Activated CD8-positive, alpha-beta memory T cell treated with anti-CD3 and anti-CD28 coated beads, Interleukin-2, amount 50 U/mL, for 24 hours (primary cell): ENCODE results near the gene C11orf16.
"Not testable (repeated sequence)": the region's sequence is repeated elsewhere in the genome, so short reads cannot be mapped to it uniquely, and the experiment has no call there.

Source experiments
- DNase-seq: peaks from one replicate; pipeline ENCODE4 v3.0.0-alpha.2; 2020; ENCODE audit errors: extremely low read depth

The C11orf16 gene

DNA sequence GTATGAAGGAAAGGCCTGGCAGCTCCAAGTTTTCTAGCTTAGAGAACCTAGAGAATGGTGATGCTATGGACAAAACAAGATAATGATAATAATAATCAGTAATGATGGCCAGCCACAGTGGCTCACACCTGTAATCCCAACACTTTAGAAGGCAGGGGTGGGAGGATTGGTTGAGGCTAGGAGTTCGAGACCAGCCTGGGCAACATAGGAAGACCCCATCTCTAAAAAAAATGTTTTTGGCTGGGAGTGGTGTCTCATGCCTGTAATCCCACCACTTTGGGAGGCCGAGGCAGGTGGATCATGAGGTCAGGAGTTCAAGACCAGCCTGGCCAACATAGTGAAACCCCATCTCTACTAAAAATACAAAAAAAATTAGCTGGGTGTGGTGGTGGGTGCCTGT lies 3.0 kb upstream of the C11orf16 start:
- DNase-seq, result not testable (repeated sequence)

- no peak for DNase-seq
These were observed 2.2 kb upstream of the C11orf16 start for GRCh38 chr11:8934742-8935488.

- no peak for DNase-seq
These were observed 1.2 kb upstream of the C11orf16 start for GRCh38 chr11:8933931-8934330.

GRCh38 chr11:8930456-8931175 lies 2.1 kb downstream of the C11orf16 start:
- no peak for DNase-seq

DNA sequence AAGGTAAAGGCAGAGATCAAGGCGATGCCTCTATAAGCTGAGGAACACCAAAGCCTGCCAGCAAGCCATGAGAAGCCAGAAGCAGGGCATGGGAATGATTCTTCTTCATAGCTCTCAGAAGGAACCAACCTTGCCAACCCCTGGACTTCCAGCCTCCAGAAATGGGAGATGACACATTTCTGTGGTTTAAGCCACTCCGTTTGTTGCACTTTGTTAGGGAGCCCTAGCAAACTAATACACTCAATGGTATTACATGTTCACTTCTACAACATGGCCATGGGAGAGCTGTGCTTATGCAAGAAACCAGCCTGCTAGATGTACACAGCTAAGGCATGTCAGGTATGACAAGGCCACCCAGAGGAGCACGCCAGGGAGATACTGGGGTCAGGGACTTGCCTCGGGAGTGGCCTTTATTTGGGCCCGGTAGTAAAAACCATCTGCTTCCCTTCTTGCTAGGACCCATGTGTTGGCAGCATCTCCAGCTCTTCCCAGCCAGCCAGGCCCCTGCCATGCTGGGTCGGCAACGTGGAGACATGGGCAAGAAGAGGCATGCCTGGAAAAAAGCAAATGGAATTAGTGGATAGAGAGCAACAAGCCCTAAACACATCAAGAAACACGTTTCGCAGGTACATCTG lies 3.6 kb downstream of the C11orf16 start:
- no peak for DNase-seq

GRCh38 chr11:8928205-8928604 lies 4.5 kb downstream of the C11orf16 start:
- DNase-seq, result no peak

DNA sequence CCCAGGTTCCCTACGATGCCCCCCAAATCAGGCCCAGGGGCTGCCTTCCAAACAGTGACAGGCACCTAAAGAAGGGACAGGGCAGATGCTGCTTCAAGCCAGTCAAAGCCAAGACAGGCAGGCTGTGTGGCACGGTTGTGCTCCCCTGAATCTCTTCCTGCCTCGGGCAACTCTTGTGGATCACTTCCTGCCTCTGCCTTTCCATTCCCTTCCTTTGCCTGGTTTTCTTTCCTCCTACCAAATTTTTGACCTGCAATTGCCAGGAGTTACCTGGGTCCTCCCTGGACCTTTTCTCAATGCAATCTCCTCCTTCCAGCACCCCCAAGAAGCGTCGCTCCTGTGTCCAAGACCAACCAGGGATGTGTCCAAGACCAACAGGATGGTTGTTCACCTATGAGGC lies 5.5 kb downstream of the C11orf16 start:
- no peak for DNase-seq

GRCh38 chr11:8926236-8926635 lies 6.5 kb downstream of the C11orf16 start:
- no peak for DNase-seq

- no peak for DNase-seq
These were observed 7.0 kb downstream of the C11orf16 start for GRCh38 chr11:8925711-8926110.

DNA sequence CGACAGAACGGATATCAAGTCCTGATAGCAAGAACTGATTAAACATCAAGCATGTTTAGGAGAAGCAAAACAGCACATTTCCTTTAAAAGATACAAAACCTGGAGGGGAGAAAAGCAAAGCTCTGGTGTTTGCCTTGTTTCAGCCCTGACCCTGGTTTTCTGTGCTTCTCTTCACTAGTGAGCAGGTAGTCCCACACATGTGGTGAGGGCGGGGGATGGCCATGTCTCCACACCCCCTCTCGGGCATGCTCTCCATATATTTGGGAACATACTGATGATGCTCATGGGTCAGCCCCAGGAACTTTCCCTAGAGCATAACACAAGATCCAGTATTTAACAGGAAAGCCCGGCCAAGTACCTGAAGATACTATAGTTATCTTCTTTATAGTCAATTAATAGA lies 10.1 kb downstream of the C11orf16 start:
- no peak for DNase-seq

DNA sequence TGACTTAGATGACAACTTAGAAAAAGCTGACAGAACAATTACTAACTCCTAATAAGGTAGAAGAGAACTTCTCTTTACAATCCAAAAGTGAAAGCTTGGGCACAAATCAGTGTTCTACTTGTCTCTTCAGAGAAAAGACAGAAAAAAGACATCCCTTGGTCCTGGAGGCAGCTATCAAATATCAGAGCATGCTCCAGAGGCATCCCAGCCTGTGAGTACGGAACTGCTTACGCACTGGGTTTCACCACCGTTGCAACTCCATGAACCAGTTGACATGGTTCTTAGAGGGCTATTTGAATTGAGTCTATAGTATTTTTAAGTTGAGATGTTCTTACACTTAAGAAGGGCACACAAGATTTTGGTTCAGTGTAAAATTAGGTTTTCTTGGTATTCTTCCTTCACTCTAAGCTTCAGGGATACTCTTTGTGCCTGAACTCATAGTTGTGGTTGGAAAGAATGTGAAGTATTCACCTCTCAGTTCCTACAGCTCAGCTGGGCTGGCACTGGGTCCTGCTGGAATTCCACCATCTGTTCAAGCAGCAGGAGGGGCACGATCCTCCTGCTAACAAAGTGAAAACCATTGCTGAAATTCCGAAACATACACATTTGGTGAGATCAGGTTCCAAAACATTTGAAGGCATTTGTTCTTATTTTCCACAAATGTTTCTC lies 15.5 kb downstream of the C11orf16 start:
- no peak for DNase-seq

GRCh38 chr11:8914661-8915018 lies 18.1 kb downstream of the C11orf16 start:
- DNase-seq, result no peak

DNA sequence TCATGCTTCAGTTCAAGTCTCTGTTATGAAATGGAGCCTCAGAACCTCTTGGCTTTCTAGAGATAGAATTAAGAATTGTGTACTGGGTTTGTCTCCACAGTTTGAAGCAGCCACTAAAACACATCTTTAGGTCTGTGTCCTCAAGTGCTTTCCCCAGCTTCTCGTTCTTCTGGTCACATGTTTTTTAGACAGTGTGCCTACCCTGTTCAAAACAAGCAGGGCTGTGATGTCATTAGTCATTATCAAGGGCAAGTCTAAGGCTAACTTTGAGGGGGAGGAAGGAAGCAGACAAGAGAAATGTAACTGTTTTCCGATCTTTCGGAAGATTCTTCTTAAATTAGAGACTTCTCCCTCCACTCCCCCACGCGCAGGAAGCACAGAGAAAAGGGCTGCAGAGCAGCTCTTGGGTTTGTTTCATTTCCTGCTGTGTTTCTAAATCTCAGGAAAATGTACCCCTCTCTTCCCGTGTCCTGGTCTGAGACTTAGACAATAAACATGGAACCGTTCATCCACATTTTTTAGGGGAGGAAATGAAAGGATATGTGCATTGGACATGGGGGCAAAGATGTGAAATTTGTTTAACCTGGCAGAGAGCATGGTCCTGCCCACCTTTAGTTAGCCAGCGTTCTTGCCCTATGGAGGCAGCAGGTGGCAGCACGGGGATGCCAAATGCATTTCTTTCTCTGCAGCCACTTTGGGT lies 18.6 kb downstream of the C11orf16 start:
- no peak for DNase-seq

DNA sequence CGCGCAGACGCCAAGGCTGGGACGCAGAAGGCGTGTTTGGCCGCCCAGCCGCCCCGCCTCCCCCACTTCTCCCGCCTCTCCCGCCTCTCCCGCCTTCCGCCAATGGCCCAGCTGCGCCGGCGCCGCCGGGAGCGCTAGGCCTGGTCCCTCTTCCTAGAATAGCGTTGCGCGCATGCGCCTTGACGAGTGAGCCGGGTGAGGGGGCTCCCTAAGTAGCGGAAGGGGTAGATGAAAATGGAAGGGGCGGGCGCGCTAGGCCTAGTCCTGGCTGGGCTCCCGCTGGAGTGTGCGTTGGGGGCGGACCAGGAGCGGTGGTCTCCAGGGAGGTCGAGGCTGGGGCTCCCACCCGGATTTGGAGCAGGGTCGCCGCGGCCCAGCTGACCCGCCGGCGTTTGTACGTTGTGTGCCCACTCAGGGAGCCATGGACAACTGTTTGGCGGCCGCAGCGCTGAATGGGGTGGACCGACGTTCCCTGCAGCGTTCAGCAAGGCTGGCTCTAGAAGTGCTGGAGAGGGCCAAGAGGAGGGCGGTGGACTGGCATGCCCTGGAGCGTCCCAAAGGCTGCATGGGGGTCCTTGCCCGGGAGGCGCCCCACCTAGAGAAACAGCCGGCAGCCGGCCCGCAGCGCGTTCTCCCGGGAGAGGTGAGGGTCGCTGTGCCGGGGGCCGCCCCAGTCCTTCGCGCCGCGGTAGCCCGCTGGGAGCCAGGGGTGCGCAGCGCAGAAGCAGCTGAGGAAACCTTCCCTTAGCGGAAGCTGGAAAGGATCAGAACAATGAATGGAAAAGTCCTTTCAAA lies 21.5 kb downstream of the C11orf16 start, which contains the start of gene AKIP1:
Gene AKIP1 (plus strand): TSS at position 161 of the 795 bp plus-strand sequence. CDS start 261 bp downstream, at position 422.
- DNase-seq, result peak; percentile 68

GRCh38 chr11:8910649-8911026 lies 22.1 kb downstream of the C11orf16 start:
- DNase-seq, result no peak

DNA sequence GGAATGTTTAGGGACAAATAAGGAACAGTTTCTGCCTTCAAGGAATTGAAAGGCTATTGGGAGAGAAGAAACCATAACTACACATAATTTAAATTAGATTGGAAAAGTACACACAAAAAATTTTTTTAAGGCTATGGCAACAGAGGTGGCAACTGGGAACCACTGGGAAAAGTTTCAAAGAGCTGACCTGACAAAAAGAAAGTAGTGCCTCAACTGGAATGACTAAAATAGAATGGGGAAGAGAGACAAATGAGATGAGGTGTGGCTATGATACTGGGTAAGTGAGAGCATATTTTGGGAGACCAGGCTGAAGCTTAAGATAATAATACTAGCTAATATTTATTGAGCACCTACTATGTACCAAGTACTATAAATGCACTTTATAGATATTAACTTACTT lies 24.6 kb downstream of the C11orf16 start:
- DNase-seq, result no peak

GRCh38 chr11:8907116-8907515 lies 25.6 kb downstream of the C11orf16 start:
- DNase-seq, result no peak

GRCh38 chr11:8905528-8906165 lies 27.1 kb downstream of the C11orf16 start:
- no peak for DNase-seq

DNA sequence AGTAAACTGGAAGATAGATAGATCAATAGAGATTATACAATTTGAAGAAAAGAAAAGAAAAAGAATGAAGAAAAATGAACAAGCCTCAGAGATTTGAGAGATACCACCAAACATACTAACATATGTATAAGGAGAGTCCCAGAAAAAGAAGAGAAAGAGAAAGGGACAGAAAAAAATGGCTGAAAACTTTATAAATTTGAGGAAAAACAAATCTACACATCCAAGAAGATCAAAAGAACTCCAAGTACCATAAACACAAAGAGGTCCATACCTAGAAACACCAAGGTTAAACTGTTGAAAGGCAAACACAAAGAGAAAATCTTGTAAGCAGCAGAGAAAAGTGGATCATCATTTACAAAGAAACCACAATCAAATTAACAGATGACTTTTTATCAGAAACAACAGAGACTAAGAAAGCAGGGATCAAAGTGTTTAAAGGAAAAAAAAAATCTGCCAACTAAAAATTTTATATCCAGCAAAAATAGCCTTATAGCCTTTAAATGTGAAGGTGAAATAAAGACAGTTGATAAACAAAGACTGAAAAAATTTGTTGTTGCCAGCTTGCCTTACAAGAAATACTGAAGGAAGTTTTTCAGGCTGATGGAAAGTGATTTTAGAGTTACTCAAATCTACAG lies 33.5 kb downstream of the C11orf16 start:
- no peak for DNase-seq

DNA sequence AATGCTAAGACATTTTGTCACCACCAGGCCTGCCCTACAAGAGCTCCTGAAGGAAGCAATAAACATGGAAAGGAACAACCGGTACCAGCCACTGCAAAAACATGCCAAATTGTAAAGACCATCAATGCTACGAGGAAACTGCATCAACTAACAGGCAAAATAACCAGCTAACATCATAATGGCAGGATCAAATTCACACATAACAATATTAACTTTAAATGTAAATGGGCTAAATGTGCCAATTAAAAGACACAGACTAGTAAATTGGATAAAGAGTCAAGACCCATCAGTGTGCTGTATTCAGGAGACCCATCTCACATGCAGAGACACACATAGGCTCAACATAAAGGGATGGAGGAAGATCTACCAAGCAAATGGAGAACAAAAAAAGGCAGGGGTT lies 41.6 kb downstream of the C11orf16 start:
- not testable (repeated sequence) for DNase-seq
